HFF-Myc (cell line): Measurements from ENCODE around the gene SLC35F4.

Experiments used
- DNase-seq: peaks from one replicate; pipeline ENCODE4 v3.0.0-alpha.2; 2011; ENCODE audit warnings: low read depth; ENCODE audit errors: extremely low read depth
- H3K4me3 ChIP-seq: replicated peaks from 2 replicates; pipeline ENCODE4 v1.5.1; 2011; ENCODE audit warnings: low read depth, mild to moderate bottlenecking, control low read depth, low read length
- CTCF ChIP-seq: IDR thresholded peaks from 2 replicates; pipeline ENCODE4 v1.5.1; 2012; ENCODE audit warnings: mild to moderate bottlenecking, low read depth, low read length, control low read depth; ENCODE audit errors: missing control alignments

SLC35F4 gene

GRCh38 chr14:57884175-57884574, 18.3 kb upstream of the SLC35F4 start:
- no peak for DNase-seq
- TF ChIP-seq CTCF, result no peak
- H3K4me3 ChIP-seq, result no peak overlapping the region

- no peak for DNase-seq
- no peak overlapping the region for H3K4me3 ChIP-seq
- TF ChIP-seq CTCF, result no peak
These were observed 17.2 kb upstream of the SLC35F4 start for GRCh38 chr14:57883061-57883460.

- no peak for TF ChIP-seq CTCF
- DNase-seq, result no peak
- no peak overlapping the region for H3K4me3 ChIP-seq
These were observed 13.6 kb upstream of the SLC35F4 start for GRCh38 chr14:57879516-57879915.

GRCh38 chr14:57875985-57876384, 10.1 kb upstream of the SLC35F4 start:
- no peak overlapping the region for H3K4me3 ChIP-seq
- no peak for TF ChIP-seq CTCF
- no peak for DNase-seq

- no peak for DNase-seq
- no peak overlapping the region for H3K4me3 ChIP-seq
- TF ChIP-seq CTCF, result no peak
These were observed 9.4 kb upstream of the SLC35F4 start for GRCh38 chr14:57875296-57875695.

- TF ChIP-seq CTCF, result peak; percentile 79
- H3K4me3 ChIP-seq, result no peak overlapping the region
- peak; percentile 15 for DNase-seq
These were observed 5.7 kb upstream of the SLC35F4 start for GRCh38 chr14:57871459-57872080.
